Ascending aorta (tissue), 2 donors: Measurements from ENCODE around the gene WDR45B. TPM values are rescaled to one million over a fixed set of nuclear protein-coding genes. Genes with fewer than 3 reads are reported as not detected.

ENCODE experiments used
- DNase-seq, 2 donors: peaks; one replicate each; pipeline ENCODE4 v3.0.0-alpha.2; 2019; ENCODE audit warnings: low spot score in 2 of 2
- H3K27ac ChIP-seq, 2 donors: fragments of 200-600 bp; sonication (generic); one replicate each; pipeline ENCODE4 v1.5.1; 2016 to 2017; ENCODE audit warnings: mild to moderate bottlenecking in 1 of 2
- H3K27me3 ChIP-seq: fragments of 200-600 bp; sonication (generic); one replicate; pipeline ENCODE4 v1.5.1; 2017
- H3K36me3 ChIP-seq, 2 donors: fragments of 200-600 bp; sonication (generic); one replicate each; pipeline ENCODE4 v1.5.1; 2016
- H3K4me1 ChIP-seq, 2 donors: fragments of 200-600 bp; sonication (generic); one replicate each; pipeline ENCODE4 v1.5.1; 2016 to 2017; ENCODE audit warnings: mild to moderate bottlenecking in 1 of 2
- H3K4me3 ChIP-seq, 2 donors: fragments of 200-600 bp; sonication (generic); one replicate each; pipeline ENCODE4 v1.5.1; 2016 to 2017; ENCODE audit warnings: mild to moderate bottlenecking in 1 of 2
- H3K9me3 ChIP-seq, 2 donors: fragments of 200-600 bp; sonication (generic); one replicate each; pipeline ENCODE4 v1.5.1; 2016
- CTCF ChIP-seq, 3 experiments: fragments of 200-600 bp in 2 of 3; fragments of 450-650 bp in 1 of 3; sonication (generic) in 2 of 3; IDR thresholded peaks; one replicate each; pipeline ENCODE4 v1.5.1; 2016 to 2019; ENCODE audit warnings: antibody characterized with exemption in 3 of 3, mild to moderate bottlenecking in 1 of 3, moderate library complexity in 1 of 3
- intact Hi-C: fragments of 100-400 bp; cut with DNase I; formaldehyde crosslinking; loops from one replicate; pipeline ENCODE4 v1.15.1; 2023
- total RNA-seq: library from RNA; depleted of rRNA; stranded (reverse); fragments of >200 nt; gene quantifications from one replicate; pipeline ENCODE4 v1.1.0, GENCODE V29; 2016

Gene WDR45B
- total RNA-seq, 1 donor from 2014 or later = 53.7 TPM

- Histone ChIP-seq H3K27me3 (no peaks in the 10 kb centered on the region), H3K27ac (no peak overlapping the region), H3K9me3 (no peaks in the 10 kb centered on the region), H3K4me3 (no peak overlapping the region), H3K36me3 (no peaks in the 10 kb centered on the region), H3K4me1 (no peaks in the 10 kb centered on the region)
- intact Hi-C loops = no loop called here
- no peak for TF ChIP-seq CTCF (IDR thresholded peaks at IDR 0.05)
- DNase-seq = no peak
Measured at GRCh38 chr17:82675476-82676245, 27.4 kb upstream of the WDR45B start.

GRCh38 chr17:82674656-82675475 is 26.6 kb upstream of the WDR45B start:
- Histone ChIP-seq H3K9me3 (no peaks in the 10 kb centered on the region), H3K27ac (no peak overlapping the region), H3K4me3 (no peak overlapping the region), H3K4me1 (no peaks in the 10 kb centered on the region), H3K27me3 (no peaks in the 10 kb centered on the region), H3K36me3 (no peaks in the 10 kb centered on the region)
- DNase-seq = no peak
- no peak for TF ChIP-seq CTCF (IDR thresholded peaks at IDR 0.05)
- intact Hi-C loops = no loop called here

DNA sequence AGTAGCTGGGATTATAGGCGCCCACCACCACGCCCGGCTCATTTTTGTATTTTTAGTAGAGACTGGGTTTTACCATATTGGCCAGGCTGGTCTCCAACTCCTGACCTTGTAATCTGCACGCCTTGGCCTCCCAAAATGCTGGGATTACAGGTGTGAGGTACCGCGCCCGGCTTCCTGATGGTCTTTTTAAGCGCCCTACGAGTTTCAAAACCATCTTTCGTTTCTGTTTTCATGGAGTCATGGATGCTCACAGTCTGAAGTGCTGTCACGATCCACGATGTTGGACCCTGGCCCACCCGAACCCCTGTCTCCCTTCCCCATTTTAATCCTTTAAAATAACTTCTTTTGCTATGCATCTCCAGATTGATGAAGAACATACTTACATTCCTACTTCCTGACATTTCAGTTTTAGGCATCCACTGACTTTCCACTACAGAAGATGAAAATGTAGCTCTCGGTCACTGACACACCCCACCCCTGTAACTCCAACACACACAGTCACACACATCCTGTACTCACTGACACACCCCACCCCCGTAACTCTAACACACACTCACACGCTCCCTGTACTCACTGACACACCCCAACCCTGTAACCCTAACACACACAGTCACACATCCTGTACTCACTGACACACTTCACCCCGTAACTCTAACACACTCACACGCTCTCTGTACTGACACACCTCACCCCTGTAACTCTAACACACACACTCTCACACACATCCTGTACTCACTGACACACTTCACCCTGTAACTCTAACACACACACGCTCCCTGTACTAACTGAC is 22.6 kb upstream of the WDR45B start:
- H3K27me3 ChIP-seq = no peaks in the 10 kb centered on the region
- no peak for TF ChIP-seq CTCF (IDR thresholded peaks at IDR 0.05)
- H3K36me3 ChIP-seq = no peaks in the 10 kb centered on the region
- H3K27ac ChIP-seq = peak overlapping the region; percentile 59 to 67
- no peaks in the 10 kb centered on the region for H3K9me3 ChIP-seq
- H3K4me1 ChIP-seq = peaks cover 0 to 3% of the 10 kb centered on the region in 2 donors
- intact Hi-C loops = no loop called here
- no peak for DNase-seq
- H3K4me3 ChIP-seq = no peak overlapping the region

GRCh38 chr17:82668631-82669099 is 20.4 kb upstream of the WDR45B start:
- Histone ChIP-seq H3K4me1 (peaks cover 0 to 3% of the 10 kb centered on the region in 2 donors), H3K9me3 (no peaks in the 10 kb centered on the region), H3K27ac (no peak overlapping the region), H3K4me3 (peak overlapping the region in 1 of 2 donors; percentile 11), H3K27me3 (no peaks in the 10 kb centered on the region), H3K36me3 (peaks cover 0 to 7% of the 10 kb centered on the region in 2 donors)
- DNase-seq = peak in 1 of 2 donors; percentile 73
- peak; percentile 28 to 61 (median 44) for TF ChIP-seq CTCF (IDR thresholded peaks at IDR 0.05)
- intact Hi-C loops = loop anchor here (2.0 kb wide), 2 partner anchors 30 to 106 kb away; partner anchors contain the start of gene RAB40B

- intact Hi-C loops = loop anchor here (2.0 kb wide), 2 partner anchors 31 to 107 kb away; partner anchors contain the start of gene RAB40B
- Histone ChIP-seq H3K27ac (no peak overlapping the region), H3K36me3 (peaks cover 0 to 8% of the 10 kb centered on the region in 2 donors), H3K9me3 (no peaks in the 10 kb centered on the region), H3K4me1 (peaks cover 0 to 3% of the 10 kb centered on the region in 2 donors), H3K4me3 (no peak overlapping the region), H3K27me3 (no peaks in the 10 kb centered on the region)
- DNase-seq = no peak
- no peak for TF ChIP-seq CTCF (IDR thresholded peaks at IDR 0.05)
Measured at GRCh38 chr17:82668024-82668630, 19.9 kb upstream of the WDR45B start.
